SKM-1 (cell line): ENCODE measurements around the gene MAST4.

Experiments used
- DNase-seq: peaks from one replicate; lab custom pipeline; 2025; ENCODE audit not compliant: unreplicated experiment; lab: John Stamatoyannopoulos, UW

The MAST4 gene

DNA sequence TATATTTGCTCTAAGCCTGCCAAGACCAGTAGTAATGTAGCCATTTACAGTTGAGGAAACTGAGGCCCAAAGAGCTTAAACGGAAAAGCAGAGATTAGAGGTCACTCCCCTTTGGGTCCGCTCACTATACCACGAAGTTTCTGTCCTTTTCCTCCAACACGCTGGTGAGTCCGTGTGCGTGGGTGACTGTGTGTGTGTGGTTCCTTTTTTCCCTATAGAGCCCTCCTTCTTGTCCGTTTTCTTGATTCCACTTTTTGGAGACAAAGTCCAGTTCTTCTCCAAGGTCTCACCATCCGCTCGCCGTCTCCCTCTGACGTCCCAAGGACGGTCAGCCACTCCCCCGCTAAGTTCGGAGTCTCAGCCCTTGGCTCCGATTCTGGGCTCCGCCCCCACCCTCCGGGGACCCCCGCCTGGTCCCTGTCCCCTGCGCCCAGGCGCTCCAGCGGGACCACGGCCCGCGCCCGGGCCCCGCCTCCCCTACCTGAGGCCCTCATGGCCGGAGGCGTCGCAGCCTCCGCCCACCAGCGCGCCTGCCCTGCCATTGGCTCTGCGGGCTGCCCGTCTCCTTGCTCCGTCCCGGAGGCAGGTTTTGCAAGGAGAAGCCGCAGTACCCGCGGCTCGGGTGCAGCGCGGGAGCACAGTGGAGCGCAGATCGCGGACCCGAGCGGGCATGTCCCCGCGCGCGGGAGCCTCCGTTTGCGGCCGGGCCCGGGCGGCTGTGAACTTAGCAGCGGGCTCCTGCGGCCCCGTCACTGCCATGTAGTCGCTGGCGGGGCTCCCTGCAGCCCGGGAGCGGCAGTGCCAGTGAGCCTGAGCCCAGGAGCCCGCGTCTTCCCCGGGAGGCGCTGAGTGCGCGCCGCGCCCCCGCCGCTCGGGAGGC, at the start of gene MAST4:
Gene MAST4, plus strand, starts transcription at position 638 of the 880 bp plus-strand sequence. CDS start 263 bp downstream, outside the sequence.
- DNase-seq, result peak; percentile 44

DNA sequence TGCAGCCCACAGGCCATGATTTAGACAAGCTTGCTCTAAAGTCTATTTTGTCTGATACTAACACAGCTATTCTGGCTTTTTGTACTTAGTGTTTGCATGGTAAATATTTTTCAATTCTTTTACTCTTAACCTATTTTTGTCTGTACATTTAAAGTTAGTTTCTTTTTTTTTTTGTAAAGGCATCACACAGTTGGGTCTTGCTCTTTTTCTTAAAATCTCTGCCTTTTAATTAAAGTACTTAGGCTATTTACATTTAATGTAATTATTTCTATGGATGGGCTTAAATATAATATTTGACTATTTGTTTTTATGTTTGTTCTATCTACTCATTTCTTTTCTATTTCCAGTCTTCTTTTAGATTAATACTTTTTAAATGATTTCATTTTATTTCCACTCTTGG, 49.7 kb upstream of the MAST4 start:
- DNase-seq, result no peak

DNA sequence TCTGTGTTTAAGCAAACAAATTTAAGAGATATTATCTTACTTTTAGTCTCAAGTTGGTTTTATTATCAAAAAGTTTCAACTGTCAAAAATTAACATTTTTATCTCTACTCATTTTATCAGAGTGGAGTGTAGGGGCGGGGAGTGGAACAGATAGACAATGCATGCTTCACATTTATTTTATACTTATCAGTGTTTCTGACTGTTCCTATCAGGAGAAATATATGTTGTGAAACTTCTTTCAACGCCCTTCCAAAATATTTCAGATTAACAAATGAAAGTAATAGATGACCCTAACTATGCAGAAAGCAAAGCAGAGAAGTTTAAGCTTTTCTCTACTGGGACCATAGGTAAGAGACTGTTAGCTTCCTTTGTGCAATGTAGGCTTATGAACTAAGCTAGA, 44.9 kb upstream of the MAST4 start:
- no peak for DNase-seq

DNA sequence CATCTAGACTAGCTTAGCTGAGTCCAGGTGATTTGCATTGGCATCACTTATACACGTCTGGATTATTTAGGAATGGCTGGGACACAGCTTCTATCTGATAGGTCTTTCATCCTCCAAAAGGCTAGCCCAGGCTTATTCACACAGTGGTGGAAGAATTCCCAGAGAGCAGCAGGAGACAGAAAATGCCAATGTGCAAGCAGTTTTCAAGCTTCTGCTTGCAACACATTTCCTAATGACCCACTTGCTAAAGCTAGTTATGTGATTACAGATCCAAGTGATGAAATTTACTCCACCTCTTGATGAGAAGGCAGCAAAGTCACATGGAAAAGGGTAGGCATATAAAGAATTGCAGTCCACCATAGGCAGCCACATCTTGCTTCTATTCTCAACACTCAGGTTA, 44.2 kb upstream of the MAST4 start:
- DNase-seq, result no peak

DNA sequence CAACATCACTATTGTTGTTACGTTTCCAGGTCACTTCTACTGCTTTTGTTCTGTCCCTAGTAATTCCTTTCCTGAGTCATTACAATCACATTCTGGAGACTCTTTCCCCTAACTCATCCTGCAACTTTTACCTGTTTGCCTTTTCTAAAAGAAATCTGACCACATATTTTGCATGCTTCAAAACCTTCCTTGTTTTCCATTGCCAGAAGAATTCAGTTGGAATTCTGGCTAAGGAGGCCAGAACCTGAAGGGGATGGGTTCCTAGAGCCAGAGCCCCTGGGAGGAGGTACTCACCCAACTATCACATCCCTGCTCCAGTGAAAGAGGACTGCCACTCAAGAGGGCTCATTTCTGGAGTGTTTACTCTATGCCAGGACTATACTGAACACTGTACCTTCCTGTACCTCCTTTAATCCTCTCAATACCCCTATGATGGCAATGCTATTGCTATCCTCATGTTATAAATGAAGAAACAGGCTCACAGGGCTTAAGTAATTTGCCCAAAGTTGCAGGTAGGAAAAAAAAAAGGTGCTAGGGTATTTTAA, 42.8 kb upstream of the MAST4 start:
- no peak for DNase-seq

DNA sequence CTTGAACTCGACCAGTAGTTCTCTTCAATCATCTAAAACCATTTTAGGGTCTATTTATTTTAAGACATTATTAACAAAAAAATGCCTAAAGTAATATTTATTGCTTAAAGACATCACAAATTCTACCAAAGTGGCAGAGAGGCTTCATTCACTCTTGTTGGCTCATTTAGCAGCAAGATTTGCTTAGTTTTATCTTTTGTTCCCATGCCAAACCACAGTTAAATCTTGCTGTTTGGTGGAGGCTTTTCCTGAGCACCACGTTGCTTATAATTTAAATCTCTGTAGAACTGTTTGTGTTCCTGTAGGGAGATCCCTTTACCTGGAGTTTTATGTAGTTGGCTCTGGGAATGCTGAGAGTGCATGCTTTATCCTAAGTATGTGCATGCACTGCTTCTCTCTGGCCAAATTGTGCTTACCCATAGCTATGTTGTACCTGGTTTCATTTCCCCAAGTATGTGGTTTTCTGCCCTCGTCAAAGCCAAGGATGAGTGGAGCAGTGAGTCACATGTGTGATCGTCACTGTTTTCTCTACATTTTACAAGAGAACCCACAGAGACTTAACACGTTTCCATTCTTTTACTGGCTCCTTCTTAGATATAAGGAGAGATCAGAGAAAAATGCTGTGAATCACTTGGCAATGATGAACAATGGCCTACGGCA, 42.1 kb upstream of the MAST4 start:
- no peak for DNase-seq

DNA sequence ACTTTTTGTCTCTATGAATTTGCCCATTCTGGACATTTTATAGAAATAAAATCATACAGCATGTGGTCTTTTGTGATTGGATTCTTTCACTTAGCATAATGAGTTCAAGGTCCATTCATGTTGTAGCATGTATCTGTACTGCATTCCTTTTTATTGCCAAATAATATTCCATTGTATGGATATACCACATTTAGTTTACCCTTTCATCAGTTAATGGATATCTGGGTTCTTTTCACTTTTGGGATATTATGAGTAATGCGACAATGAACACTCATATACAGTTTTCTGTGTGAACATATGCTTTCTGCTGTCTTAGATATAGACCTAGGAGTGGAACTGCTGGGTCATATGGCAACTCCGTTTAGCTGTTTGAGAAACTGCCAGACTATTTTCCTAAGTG, 41.3 kb upstream of the MAST4 start:
- DNase-seq, result no peak

DNA sequence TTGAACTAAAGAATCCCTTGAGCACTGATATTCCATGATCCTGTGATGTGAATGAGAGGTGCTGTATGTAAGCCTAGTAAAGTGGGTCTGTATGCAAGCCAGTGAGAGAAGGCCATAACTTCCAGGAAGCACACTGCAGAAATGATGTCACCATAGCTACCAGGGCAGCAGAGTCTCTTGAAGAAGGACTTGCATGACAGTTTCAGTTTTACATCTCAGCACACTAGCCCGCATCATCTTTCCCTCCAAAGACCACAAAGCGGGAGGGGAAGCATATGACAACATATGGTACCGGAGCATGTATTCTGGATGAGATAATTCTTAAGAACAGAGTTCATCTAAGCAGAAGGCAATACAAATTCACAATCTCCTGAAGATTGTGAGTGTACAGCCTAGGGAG, 37.6 kb upstream of the MAST4 start:
- DNase-seq, result no peak

DNA sequence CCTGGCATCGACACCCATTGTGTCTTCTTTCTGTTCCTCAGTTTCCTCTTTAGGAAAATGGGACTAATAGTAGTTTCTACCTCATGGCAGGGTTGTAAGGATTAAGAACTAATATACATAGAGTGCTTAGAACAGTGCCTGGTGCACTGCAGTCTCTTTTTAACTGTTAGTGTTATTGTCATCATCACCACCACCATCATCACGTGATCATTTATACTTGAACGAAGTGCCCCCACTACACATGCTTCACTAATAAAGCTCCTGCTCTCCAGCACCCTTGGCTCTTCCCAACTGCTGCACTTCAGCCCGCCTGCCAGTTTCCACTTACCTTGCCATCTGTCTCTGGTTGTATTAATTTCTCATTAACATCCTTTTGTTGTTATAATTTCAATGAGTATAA, 35.8 kb upstream of the MAST4 start:
- no peak for DNase-seq

DNA sequence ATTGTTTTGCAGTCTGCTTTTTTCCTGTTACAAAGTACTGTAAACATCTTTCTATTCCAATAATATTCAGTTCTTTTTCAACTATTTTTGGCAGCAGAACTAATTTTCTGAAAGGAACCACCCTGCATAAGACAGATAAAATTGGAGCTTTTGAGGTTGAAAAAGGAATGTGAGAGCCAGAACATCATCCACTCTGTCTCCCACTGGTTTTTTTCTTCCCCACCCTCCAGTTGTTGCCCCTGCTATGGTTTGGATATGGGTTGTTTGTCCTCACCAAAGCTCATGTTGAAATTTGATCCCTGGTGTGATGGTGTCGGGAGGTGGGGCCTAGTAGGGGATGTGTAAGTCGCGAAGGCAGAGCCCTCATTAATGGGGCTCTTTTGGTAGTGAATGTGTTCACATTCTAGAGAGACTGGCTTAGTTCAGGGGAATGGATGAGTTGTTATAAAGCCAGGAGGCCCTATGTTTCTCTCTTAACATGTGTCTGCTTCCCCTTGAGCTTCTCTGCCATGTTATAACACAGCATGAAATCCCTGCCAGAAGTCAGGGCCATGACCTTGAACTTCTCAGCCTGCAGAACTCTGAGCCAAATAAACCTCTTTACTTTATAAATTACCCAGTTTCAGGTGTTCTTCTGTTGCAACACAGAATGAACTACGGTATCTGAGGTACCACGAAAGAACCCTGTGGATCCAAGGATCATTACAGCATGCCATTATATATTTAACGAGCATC, 34.8 kb upstream of the MAST4 start:
- DNase-seq, result no peak

DNA sequence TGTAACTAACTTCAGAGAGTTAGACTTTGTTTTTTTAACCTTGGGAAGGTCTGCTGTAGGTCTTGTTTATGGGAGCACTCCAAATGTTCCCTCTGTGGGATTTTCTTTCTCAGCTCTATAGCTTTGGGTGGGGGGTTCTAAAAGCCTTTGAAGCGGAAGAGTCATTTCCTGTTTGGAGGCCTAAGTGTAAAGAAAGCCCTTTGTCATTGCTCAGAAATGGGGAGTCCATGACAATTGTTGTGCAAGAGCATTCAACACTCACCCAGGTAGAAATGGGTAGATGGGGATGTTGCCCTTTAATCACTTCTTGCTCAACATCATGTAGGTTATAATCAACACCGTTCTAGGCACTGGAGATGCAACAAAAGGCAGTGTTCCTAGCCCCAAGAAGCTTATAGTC, 30.3 kb upstream of the MAST4 start:
- DNase-seq, result no peak

DNA sequence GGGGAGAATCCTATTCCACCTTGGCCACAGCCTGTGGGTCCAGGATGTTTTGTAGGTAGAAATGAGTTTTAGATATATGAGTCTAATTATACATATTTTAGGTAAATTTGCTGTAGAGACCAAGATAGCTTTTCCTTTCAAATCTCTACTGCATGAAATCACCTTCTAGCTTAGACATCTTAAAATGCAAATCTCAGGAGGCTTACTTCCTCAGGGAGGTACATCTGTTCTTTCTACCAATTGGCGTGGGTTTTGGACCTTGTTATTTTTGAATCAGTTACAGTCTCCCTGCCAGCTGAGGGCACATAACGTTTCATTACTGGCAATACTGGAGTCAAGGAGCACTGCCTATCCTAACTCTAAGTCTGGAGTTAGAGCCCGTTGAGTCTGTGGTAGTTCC, 28.7 kb upstream of the MAST4 start:
- DNase-seq, result no peak

DNA sequence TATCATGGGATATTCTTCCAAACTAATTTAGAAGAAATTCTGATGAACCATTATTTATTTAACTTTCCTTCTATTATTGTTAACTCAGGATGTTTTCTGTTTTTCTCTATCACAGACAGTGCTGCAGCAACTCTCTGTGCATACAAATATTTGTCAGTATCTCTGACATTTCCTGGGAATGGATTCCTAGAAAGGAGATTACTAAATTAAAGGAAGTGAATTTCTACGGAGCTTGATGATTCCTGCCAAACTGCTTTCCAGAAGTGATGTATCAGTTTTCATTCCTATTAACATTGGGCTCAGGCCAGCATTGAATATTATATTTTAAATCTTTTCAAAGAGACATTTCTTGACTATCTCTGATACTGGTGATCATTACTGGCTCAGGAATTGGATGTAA, 26.0 kb upstream of the MAST4 start:
- DNase-seq, result no peak

DNA sequence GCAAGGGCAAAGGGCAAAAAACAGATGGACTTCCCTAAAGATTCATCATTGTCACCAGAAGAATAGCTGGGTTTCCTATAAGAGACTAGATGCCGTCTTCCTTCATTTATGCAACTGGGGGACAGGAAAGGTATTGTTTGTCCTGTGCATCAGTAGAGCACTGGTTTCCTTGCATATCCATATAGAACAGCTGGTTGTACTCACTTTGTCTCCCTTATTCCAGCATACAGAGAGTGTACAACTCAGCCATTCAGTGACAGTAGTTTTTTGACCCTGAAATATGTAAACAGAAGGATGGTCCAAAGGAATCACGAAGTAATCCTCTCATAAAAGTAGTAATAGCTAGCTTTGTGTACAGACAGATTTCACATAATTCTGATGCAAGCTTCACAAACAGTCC, 22.5 kb upstream of the MAST4 start:
- no peak for DNase-seq

DNA sequence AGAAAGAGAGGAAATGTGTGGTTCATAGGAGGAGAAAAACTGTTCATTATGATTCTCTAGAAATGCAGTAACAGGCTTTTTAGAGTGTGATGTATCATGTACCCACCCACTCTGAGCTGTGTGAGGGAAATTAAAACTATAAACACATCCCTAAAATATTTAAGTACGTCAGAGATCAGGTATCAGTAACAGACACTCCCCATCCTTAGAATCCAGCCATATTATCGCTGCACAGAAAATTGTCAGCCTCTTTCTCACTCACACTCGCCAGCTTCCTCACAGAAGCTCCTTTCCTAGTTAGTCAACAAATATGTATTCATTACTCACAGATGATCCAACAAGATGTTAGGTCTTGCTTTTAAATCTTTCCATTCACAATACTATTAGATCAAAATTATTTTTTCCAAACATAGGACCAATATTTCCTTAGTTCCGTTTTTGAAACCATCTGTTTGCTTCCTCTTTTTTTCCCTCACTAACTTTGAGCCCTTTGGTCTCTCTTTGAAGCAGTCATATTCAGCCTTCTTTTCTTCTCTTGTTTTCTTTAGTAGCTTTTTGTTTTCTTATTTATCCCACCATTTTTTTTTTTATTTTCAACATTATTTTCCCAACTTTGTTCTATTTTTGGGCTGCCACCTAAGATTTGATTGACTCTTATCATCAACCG, 13.6 kb upstream of the MAST4 start:
- no peak for DNase-seq

DNA sequence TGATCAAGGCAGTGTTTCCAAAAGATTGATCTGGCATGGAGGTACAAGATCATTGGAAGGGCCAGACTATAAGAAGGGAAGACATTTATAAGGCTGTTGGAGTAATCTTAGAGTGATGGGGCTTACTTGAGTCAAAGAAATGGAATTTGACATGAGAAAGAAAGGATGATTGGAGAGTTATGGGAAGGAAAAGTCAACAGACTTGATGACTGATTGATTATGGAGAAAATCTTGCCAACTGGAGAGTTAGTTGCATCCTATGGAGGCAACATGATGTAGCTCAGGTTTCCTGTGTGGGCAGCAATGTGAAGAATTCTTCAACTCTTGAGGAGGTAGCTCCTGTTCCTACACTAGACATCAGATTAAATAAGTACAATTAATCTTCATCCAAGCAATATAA, 10.9 kb upstream of the MAST4 start:
- DNase-seq, result no peak

DNA sequence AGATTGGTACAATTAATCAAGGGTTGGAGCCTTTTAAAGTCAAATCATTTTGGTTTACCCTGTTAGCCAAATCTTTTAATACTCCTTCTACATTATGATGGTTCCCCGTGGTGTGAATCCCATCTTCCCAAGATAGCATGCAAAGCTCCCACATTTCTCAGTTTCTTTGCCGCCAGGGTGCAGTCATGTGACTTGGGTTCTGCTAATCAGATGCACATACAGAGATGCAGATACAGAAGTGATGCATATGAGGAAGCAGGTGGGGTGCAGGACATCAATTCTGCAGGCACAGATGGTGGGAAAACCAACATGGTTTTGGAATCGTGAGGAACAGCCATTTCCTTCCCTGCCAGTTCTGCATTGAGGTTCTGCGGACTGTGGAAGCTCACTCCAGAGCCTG, 8.4 kb upstream of the MAST4 start:
- no peak for DNase-seq

DNA sequence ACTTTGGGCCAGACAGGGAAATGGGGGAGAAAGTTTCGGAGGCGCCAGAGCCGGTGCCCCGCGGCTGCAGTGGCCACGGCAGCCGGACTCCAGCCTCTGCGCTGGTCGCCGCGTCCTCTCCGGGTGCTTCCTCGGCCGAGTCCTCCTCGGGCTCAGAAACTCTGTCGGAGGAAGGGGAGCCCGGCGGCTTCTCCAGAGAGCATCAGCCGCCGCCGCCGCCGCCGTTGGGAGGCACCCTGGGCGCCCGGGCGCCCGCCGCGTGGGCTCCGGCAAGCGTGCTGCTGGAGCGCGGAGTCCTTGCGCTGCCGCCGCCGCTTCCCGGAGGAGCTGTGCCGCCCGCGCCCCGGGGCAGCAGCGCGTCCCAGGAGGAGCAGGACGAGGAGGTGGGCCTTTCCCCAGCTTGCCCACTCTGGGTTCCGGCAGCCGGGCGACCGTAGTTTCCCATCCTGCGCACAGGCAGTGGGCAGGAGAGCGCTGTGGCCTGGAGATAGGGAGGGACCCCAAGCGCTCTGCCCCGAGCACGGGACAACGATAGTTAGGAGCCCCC, 516 bp downstream of the MAST4 start:
- DNase-seq, result no peak

DNA sequence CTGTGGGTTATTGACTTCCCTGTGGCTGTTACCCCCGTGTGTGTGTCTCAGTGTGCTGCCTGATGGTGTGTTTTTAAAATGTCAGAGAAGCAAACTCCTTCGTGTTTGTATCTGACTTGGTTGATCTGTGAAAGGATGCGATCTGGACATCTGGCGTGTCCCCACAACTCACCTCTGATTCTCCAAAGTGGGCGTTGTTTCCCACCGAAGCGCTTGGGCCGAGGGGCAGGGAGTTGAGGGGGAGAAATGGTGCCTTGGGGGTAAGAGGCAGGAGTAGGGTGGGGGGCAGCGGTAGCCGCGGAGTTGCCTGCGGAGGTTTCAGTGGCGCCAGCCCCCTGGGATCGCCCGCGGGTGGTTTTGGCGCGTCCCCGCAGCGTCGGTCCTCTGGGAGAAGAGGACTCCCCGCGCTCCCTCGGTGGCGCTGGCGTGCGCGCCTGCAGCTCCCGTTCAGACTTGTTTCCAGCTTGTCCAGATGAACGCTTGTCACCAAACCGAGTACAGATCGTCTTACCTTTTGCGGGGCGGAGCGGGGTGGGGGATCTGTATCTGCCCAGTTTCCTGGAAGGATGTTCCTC, 1.1 kb downstream of the MAST4 start:
- no peak for DNase-seq

DNA sequence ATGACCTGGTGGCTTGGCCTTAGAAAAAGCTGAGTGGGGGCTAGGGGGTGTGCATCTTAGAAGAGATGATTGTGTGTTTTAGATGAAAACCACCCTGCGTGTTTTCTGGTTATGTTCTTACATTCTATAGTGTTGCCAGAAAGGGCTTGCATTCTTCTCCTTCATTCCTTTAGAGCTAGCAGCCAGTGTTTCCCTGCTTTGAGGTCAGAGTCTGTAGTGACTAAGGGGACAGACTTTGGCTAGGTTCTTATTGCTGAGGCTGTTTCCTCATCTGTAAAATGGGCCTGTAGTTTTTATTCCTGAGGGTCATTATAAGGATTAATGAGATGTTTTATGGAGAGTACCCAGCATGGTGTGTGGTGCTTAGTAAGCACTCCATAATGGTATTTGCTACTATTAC, 6.4 kb downstream of the MAST4 start:
- DNase-seq, result no peak
